K562 (cell line): ENCODE measurements around the gene MB21D2. TPM values are rescaled to one million over a fixed set of nuclear protein-coding genes. Genes with fewer than 3 reads are reported as not detected.

Experiments
- ATAC-seq: fragments of 200-7000 bp; cut with Tn5 transposase; 3 replicates; pipeline ENCODE4 v1.9.1; 2020; ENCODE audit warnings: moderate library complexity
- BruUV-seq: library from RNA; stranded (reverse); fragments of 400-500 nt; replicated peaks from 2 replicates; lab custom pipeline; 2021; lab: Mats Ljungman, UMichigan
- CTCF ChIA-PET: fragments of 300-600 bp; formaldehyde crosslinking; extraction: SDS; loops from one replicate; lab custom pipeline; 2021; ENCODE audit warnings: low intra/inter-chr PET ratio; lab: Yijun Ruan, JAX
- POLR2A ChIA-PET: fragments of 300-600, 350-650 bp; sonication (Branson Sonifier 250); formaldehyde crosslinking; extraction: SDS; loops from one replicate; lab custom pipeline; 2021; ENCODE audit warnings: antibody characterized with exemption, inconsistent platforms; lab: Yijun Ruan, JAX
- DNase-seq, 4 experiments: peaks; one replicate each; pipeline versions ENCODE4 v3.0.0 to v3.0.0-alpha.2; 2011 to 2018; ENCODE audit warnings: low spot score in 3 of 4, mixed read lengths in 3 of 4; ENCODE audit errors: extremely low read depth in 1 of 4
- FAIRE-seq: peaks from 2 replicates; lab custom pipeline; 2011; peaks lifted over from hg19 to GRCh38; lab: Jason Lieb, UNC
- H2AFZ ChIP-seq: 2 replicates; pipeline ENCODE4 v1.6.0; 2011; ENCODE audit warnings: low read depth, low read length, control low read depth, inconsistent platforms
- H3K27ac ChIP-seq: fragments of 200-600 bp; 3 replicates; pipeline ENCODE4 v1.8.0; 2011; ENCODE audit warnings: low read depth, mild to moderate bottlenecking, control low read depth, inconsistent platforms, low read length, moderate library complexity, mixed read lengths; ENCODE audit errors: extremely low read depth
- H3K27me3 ChIP-seq, 2 experiments: fragments of 300-600 bp in 1 of 2; 2 replicates in 1 of 2; 3 replicates in 1 of 2; pipeline versions ENCODE4 v1.6.0 to v1.8.0; 2011; ENCODE audit warnings: inconsistent platforms in 2 of 2, low read length in 2 of 2, mild to moderate bottlenecking in 1 of 2, mixed read lengths in 1 of 2, moderate library complexity in 1 of 2; ENCODE audit not compliant: control insufficient read depth in 2 of 2, insufficient read depth in 2 of 2
- H3K36me3 ChIP-seq: fragments of 300-600 bp; 3 replicates; pipeline ENCODE4 v1.8.0; 2011; ENCODE audit warnings: mild to moderate bottlenecking, low read length, inconsistent platforms; ENCODE audit not compliant: control insufficient read depth, insufficient read depth
- H3K4me1 ChIP-seq, 2 experiments: fragments of 200-600 bp in 1 of 2; replicated peaks in 1 of 2; 2 replicates in 1 of 2; 3 replicates in 1 of 2; pipeline versions ENCODE4 v1.5.1 to v1.8.0; 2011; ENCODE audit warnings: inconsistent platforms in 2 of 2, low read length in 2 of 2, mild to moderate bottlenecking in 1 of 2, mixed read lengths in 1 of 2, moderate library complexity in 1 of 2; ENCODE audit not compliant: control insufficient read depth in 2 of 2, insufficient read depth in 2 of 2
- H3K4me2 ChIP-seq: 2 replicates; pipeline ENCODE4 v1.6.1; 2011; ENCODE audit warnings: low read length, control low read depth, inconsistent platforms, mixed read lengths; ENCODE audit not compliant: insufficient read depth
- H3K4me3 ChIP-seq: fragments of 200-600 bp; sonication (generic), shearing (Covaris generic); 2 replicates; pipeline ENCODE4 v1.5.1; 2016; ENCODE audit warnings: control low read depth, inconsistent platforms
- H3K79me2 ChIP-seq: fragments of 200-600 bp; 3 replicates; pipeline ENCODE4 v1.8.0; 2011; ENCODE audit warnings: low read length, inconsistent platforms; ENCODE audit not compliant: control insufficient read depth, insufficient read depth
- H3K9ac ChIP-seq, 2 experiments: 2 replicates each; pipeline versions ENCODE4 v1.6.0 to v1.6.1; 2011; ENCODE audit warnings: low read depth in 2 of 2, low read length in 2 of 2, control low read depth in 1 of 2, inconsistent platforms in 1 of 2, mild to moderate bottlenecking in 1 of 2, mixed read lengths in 1 of 2; ENCODE audit not compliant: insufficient read depth in 1 of 2
- H3K9me1 ChIP-seq: one replicate; pipeline ENCODE4 v1.6.0; 2011; ENCODE audit warnings: inconsistent platforms, mild to moderate bottlenecking, low read length, moderate library complexity; ENCODE audit not compliant: control insufficient read depth, insufficient read depth
- H3K9me3 ChIP-seq: replicated peaks from 2 replicates; pipeline ENCODE4 v1.5.1; 2011; ENCODE audit warnings: low read depth, low read length, inconsistent platforms; ENCODE audit not compliant: control insufficient read depth, insufficient read depth
- H4K20me1 ChIP-seq: replicated peaks from 2 replicates; pipeline ENCODE4 v1.6.1; 2011; ENCODE audit warnings: low read length, inconsistent platforms, mixed read lengths; ENCODE audit not compliant: control insufficient read depth, insufficient read depth
- CHCHD3 ChIP-seq: fragments of 250-450 bp; sonication (Bioruptor Pico); IDR thresholded peaks from 2 replicates; pipeline ENCODE4 v2.1.2; 2022; ENCODE audit warnings: mild to moderate bottlenecking
- SNIP1 ChIP-seq: fragments of 450-650 bp; IDR thresholded peaks from 2 replicates; pipeline ENCODE4 v1.7.1; 2017; ENCODE audit warnings: low read depth, mild to moderate bottlenecking
- STAT5B ChIP-seq: fragments of 250-450 bp; sonication (Bioruptor Pico); IDR thresholded peaks from 2 replicates; pipeline ENCODE4 v1.8.0; 2021; ENCODE audit warnings: mild to moderate bottlenecking, inconsistent platforms
- ZNF197 ChIP-seq: fragments of 200-800 bp; sonication (Bioruptor generic); IDR thresholded peaks from 2 replicates; pipeline ENCODE4 v1.6.1; 2016; ENCODE audit warnings: low read depth, missing genetic modification characterization, missing compliant biosample characterization
- WGBS: fragments of 100-300 bp; shearing (Covaris generic); methylation state at CpG from one replicate; pipeline ENCODE4 v1.1.6; 2016; ENCODE audit warnings: low coverage, mixed read lengths; ENCODE audit not compliant: insufficient coverage; ENCODE audit errors: missing lambda C conversion rate; 5-methylcytosine and 5-hydroxymethylcytosine counted together
- in situ Hi-C: fragments of 300-500 bp; cut with MboI; formaldehyde crosslinking; loops from 4 replicates; pipeline ENCODE4 v1.15.0; 2018; ENCODE audit warnings: inconsistent platforms, mixed read lengths
- intact Hi-C: fragments of 100-400 bp; cut with micrococcal nuclease; formaldehyde crosslinking; loops from 2 replicates; pipeline ENCODE4 v1.14.2; 2022
- polyA plus RNA-seq, 8 experiments: library from polyadenylated mRNA; depleted of rRNA in 4 of 8; stranded (reverse) in 5 of 8; unstranded in 3 of 8; fragments of >200 nt; fragmentation: Nextera tagmentation in 2 of 8; fragmentation: Illumina TruSeq in 1 of 8; extraction: Ambion mirVana in 2 of 8; extraction: Trizol in 1 of 8; gene quantifications; 2 replicates each; pipeline versions ENCODE4 v1.2.1 to v1.2.3, GENCODE V29; 2011 to 2014; ENCODE audit warnings: inconsistent platforms in 1 of 8, missing spikeins in 1 of 8
- total RNA-seq, 7 experiments: library from RNA; depleted of rRNA in 6 of 7; stranded (reverse); fragments of >200 nt in 6 of 7; fragmentation: Illumina TruSeq in 2 of 7; extraction: Trizol in 2 of 7; gene quantifications; 2 replicates each; pipeline versions ENCODE4 v1.2.1 to v1.2.3, GENCODE V29; 2011 to 2021; ENCODE audit warnings: low replicate concordance in 1 of 7
- TF ChIP-seq, protein P1 (sequence below): sonication (generic); IDR thresholded peaks from 2 replicates; pipeline ENCODE4 v1.6.1; 2016
- TF ChIP-seq, protein P2 (sequence below): fragments of 250-450 bp; sonication (Bioruptor Pico); IDR thresholded peaks from 2 replicates; pipeline ENCODE4 v1.8.0; 2022; ENCODE audit warnings: inconsistent platforms

The MB21D2 gene
- total and polyA plus RNA-seq, 9 of the 15 experiments (the other 6 are each of a cell fraction or from before 2014, with no cell fraction given) = 0.01 TPM; not detected in 8

DNA sequence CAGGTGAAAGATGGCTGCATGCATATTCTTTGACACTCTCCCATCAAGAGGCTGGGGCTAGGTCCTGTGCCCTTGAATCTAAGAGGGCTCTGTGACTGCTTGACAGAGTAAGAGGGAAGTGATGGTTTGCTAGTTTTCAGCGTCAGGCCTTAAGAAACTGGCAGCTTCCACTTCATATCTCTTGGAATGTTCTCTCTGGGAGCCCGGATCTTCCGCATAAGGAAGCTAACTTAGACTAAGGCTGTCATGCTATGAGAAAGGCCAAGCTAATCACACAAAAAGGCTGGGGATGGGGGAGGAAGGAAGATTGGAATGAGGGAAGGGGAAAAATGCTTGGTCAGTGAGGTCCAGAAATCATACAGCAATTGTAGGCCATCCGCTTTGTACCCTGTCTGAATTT lies 50.0 kb downstream of the MB21D2 start:
- no peaks in the 10 kb centered on the region for H3K4me1 ChIP-seq
- POLR2A ChIA-PET = no interaction called here
- DNase-seq (no peak), ATAC-seq (no peak)
- no peaks in the 10 kb centered on the region for H3K79me2 ChIP-seq
- in situ Hi-C loops = no loop called here
- no peak overlapping the region for H3K4me2 ChIP-seq
- no peak overlapping the region for H3K27ac ChIP-seq
- no peaks in the 10 kb centered on the region for H3K9me1 ChIP-seq
- TF ChIP-seq STAT5B (no peak), SNIP1 (no peak)
- TF ChIP-seq, protein P1, sequence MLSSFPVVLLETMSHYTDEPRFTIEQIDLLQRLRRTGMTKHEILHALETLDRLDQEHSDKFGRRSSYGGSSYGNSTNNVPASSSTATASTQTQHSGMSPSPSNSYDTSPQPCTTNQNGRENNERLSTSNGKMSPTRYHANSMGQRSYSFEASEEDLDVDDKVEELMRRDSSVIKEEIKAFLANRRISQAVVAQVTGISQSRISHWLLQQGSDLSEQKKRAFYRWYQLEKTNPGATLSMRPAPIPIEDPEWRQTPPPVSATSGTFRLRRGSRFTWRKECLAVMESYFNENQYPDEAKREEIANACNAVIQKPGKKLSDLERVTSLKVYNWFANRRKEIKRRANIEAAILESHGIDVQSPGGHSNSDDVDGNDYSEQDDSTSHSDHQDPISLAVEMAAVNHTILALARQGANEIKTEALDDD = no peak
- TF ChIP-seq, all 486 proteins: peak for 0
- intact Hi-C loops = no loop called here
- H3K4me3 ChIP-seq = no peak overlapping the region
- WGBS = 0% methylated on average over 4 of the region's 4 CpGs
- BruUV-seq = no TSS peak
- H3K36me3 ChIP-seq = no peaks in the 10 kb centered on the region
- no peaks in the 10 kb centered on the region for H3K9me3 ChIP-seq
- CTCF ChIA-PET = no interaction called here
- H4K20me1 ChIP-seq = no peaks in the 10 kb centered on the region; the same call in 1 of the 2 replicates
- H2AFZ ChIP-seq = no peak overlapping the region
- no peak for FAIRE-seq
- H3K27me3 ChIP-seq = no peaks in the 10 kb centered on the region
- H3K9ac ChIP-seq = no peak overlapping the region

DNA sequence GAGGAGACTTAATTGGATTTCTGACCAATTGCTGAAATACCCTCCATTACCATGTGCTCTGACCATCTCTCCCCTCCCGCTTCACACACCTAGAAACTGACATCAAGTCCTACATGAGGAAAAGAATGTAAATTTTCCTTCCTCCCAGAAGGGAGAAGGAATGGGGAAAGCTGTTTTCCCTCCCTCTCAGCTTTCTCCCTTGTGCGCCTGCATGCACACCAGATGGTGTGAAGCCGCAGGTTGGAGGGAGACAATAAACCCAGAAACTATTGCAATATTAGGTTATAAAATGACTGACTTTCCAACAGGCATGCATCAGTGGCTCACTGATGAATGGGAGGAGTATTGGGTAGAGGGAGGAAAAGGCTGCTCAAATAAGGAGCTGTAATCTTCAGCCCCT lies 50.9 kb downstream of the MB21D2 start:
- in situ Hi-C loops (no loop called here), intact Hi-C loops (no loop called here)
- FAIRE-seq (no peak), ATAC-seq (no peak), DNase-seq (no peak)
- POLR2A ChIA-PET = no interaction called here
- no peaks in the 10 kb centered on the region for H3K9me3 ChIP-seq
- no peaks in the 10 kb centered on the region for H3K27me3 ChIP-seq
- 0% methylated on average over 3 of the region's 3 CpGs for WGBS
- no peak overlapping the region for H2AFZ ChIP-seq
- no peaks in the 10 kb centered on the region; the same call in 1 of the 2 replicates for H4K20me1 ChIP-seq
- CTCF ChIA-PET = no interaction called here
- H3K9me1 ChIP-seq = no peaks in the 10 kb centered on the region
- no peak overlapping the region for H3K4me2 ChIP-seq
- TF ChIP-seq ZNF197 (CRISPR knock-in tag) = no peak
- TF ChIP-seq, protein P2, sequence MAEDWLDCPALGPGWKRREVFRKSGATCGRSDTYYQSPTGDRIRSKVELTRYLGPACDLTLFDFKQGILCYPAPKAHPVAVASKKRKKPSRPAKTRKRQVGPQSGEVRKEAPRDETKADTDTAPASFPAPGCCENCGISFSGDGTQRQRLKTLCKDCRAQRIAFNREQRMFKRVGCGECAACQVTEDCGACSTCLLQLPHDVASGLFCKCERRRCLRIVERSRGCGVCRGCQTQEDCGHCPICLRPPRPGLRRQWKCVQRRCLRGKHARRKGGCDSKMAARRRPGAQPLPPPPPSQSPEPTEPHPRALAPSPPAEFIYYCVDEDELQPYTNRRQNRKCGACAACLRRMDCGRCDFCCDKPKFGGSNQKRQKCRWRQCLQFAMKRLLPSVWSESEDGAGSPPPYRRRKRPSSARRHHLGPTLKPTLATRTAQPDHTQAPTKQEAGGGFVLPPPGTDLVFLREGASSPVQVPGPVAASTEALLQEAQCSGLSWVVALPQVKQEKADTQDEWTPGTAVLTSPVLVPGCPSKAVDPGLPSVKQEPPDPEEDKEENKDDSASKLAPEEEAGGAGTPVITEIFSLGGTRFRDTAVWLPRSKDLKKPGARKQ (CRISPR knock-in tag) = no peak
- no peak for TF ChIP-seq CHCHD3 (CRISPR knock-in tag)
- no peaks in the 10 kb centered on the region for H3K79me2 ChIP-seq
- no peaks in the 10 kb centered on the region for H3K4me1 ChIP-seq
- no peaks in the 10 kb centered on the region for H3K36me3 ChIP-seq
- no peak overlapping the region for H3K4me3 ChIP-seq
- BruUV-seq = no TSS peak
- H3K27ac ChIP-seq = no peak overlapping the region
- H3K9ac ChIP-seq = no peak overlapping the region
